ENCODE measurements around the gene RCSD1.

Gene RCSD1

DNA sequence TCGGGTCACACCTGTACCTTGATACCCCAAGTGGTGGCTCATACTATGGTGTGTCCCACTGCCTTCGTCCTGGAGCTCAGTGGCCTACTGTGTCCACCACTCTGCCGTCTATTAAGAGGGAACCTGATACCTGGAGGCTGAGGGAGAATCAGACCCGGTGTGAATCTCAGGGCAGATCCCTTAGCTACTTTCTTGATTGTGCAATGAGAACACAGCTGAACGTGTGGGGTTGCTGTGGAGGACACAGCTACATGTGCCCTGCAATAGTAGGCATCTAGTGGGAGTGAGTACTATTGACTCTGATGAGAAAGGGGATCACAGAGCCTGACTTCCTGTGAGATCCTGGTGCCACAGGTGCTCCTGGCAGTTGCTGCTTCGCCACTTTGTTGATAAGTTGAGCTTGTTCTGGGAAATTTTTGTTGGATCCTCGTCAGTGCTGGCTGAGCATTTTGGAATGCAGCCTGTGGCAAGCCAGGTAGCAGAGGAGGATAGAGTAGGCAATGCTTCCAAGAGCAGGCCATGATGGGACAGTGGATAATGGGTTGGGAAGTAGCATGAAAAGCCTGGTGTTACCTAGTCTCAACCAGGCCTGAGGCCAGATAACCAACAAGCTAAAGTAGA, 63.5 kb downstream of the RCSD1 start:
- no peak for DNase-seq

DNA sequence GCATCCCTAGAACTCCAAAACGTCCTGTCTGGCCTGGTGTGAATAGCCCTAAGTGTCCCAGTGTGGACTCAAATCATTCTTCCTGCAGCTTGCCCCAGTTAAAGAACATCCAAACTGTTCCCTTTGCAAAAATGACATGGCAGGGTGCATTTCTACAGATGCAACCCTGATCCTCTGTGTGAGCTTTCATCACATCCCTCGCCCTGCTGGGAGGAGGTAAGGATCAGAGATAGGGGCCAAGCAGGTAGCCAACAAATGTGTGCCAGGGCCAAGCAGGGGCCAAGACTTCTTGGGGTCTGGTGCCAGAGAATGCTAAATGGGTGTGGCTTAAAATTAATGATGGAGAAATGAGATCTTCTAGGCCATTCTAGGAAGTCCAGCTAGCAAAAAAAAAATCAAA, 64.7 kb downstream of the RCSD1 start:
- DNase-seq, result no peak

DNA sequence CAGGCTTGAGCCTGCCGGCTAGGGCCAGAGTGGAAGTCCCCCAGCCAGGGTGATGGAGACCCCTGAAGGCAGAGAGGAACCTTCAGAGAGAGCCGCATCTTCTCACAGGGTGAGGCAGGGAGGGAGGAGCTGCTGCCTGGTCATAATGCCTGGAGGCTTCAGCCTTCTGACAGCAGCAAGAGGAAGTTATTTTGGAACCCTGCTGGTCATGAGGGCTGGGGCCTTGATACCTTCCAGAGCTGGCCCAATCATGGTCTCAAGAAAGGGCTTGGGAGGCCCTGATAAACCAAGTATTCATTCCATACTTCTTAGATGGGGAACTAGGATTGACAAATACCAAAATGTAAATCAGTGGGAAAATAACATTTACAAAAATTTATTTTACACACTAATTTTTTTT, 65.1 kb downstream of the RCSD1 start:
- DNase-seq, result no peak

DNA sequence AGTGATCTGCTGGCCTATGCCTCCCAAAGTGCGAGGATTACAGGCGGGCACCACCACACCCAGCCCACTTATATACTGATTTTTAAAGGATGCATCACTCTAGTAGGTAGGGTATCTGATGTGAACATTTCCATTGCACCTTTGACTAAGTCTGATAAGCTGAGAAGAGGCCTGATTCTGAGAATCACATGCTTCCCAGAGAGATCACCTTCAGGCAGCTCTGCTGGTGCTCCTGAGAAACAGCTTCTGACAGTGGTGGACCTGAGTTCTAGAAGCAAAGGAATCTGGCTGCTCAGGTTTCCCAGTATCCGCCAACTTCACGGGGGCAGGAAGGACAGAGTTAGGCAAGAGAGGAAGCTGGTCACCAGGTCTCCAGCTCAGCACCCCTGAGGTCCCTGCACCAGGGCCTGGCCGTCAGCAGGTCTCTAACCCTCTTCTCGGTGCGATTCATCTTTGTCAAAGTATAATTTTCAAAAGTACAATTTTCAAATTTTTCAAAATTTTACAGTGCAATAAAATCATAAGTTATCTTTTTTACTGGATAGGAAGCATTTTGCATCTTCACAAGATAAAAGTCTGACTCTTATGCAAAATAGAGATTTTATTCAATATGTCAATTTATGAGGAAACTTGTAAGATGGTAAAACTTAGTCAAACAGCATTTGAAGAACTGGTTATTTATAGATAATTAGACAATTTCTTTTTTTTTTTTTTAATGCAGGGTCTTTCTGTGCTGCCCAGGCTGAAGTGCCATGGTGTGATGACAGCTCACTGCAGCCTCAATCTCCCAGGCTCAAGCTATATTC, 65.9 kb downstream of the RCSD1 start:
- no peak for DNase-seq

DNA sequence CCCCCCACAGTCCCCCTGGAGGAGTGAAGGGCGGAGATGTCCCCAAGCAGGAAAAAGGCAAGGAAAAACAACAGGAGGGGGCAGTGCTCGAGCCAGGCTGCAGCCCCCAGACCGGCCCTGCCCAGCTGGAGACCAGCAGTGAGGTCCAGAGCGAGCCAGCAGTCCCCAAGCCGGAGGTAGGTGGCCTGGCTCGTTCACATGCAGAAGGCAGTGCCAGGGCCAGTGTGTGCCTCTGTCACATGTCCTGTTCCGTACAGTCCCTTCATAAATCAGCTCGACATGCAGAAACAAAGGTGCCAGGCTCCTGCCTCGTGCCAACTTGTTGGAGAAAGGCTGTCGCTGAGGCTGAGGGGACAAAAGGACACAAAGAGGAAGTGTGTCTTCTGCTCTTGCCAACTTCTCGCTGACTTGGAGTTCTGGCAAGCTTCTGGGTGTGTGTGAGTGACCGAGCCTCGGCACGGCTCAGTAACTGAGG, 67.7 kb downstream of the RCSD1 start:
- DNase-seq, result no peak

DNA sequence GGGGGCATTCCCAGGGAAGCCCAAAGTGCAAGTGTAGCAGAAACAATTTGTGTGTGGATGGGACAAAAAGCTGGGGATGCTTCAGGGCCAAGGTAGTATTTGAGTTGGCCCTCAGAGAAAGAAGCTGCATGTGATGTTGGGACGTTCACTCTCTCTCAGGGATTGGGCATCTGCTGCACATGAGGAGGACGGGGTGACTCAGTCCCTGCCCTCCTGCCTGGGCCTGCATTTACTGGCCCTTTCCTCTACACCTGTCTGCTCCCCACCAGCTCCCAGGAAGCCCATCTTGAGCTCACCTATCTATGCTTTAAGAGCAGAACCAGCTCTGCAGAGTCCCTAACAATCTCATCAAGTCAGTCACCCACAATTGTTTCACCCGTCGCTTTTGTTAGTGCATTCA, 68.3 kb downstream of the RCSD1 start:
- no peak for DNase-seq

DNA sequence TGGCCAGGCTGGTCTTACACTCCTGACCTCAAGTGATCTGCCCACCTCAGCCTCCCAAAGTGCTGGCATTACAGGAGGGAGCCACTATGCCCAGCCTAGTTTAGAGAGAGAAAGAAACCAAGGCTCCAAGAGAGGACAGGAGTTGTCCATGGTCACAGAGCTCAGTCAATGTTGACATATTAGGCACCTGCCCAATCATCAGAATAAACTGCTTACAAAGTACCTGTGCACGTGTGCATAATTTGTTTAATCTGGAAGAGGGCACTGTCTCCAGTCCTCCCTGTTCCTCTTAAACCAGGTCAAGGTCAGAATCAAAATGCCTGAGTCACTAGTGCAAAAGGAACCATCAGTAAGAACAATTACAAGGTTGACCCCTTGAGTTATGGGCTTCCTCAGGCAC, 71.5 kb downstream of the RCSD1 start:
- DNase-seq, result no peak

DNA sequence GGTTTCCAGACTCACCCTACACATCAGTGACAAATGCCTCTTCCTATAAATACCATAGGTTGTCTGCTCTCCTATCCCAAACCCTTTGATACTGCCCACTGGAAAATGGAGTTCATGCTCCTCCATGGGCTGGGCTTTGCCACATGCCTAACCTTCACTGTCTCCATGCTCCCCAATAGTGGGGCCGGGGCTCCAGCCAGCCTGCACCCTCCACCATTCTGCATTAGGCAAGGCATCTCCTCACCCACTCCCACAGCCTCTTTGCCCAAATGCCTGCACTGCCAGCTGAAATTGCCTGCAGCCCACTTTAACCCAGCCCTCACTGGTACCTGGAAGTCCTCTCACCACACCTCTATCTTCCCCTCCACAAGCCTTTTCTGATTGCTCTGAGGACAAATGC, 73.5 kb downstream of the RCSD1 start:
- DNase-seq, result no peak

DNA sequence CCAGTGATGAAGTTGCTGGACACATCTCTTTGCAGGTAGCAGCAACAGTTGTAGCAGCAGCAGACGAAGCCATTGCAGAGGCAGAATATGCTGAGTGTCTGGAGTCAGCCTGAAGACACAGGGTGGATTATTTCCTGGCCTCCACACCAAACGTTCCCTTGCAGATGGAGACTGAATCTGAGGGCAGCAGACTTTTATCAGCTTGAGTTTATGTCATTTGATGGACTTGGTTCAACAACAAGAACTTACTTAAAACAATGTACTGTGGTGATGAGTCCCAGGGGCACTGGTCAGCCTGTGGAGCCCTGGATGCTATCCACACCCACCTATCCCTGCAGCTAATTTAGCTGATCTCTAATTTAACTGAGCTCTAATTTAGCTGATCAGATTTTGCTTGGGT, 74.7 kb downstream of the RCSD1 start:
- DNase-seq, result no peak

DNA sequence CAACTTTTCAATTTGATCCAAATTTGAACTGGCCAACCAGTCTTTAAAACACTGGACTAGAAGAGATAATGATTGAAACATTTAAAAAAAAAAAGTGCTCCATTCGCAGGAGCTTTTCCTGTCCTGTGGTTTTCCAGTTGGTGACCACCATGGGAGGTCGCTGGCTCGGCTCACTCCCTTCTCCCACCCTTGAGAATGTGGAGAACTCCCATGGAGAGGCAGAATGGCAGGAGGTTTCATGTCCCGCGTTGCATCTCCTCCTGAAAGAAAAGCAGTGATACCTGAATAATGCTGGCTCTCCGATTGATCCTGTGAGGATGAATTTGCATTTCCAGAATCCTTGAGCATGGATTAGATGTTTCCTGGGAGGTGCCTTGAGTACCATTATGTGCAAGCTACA, 75.2 kb downstream of the RCSD1 start:
- no peak for DNase-seq

DNA sequence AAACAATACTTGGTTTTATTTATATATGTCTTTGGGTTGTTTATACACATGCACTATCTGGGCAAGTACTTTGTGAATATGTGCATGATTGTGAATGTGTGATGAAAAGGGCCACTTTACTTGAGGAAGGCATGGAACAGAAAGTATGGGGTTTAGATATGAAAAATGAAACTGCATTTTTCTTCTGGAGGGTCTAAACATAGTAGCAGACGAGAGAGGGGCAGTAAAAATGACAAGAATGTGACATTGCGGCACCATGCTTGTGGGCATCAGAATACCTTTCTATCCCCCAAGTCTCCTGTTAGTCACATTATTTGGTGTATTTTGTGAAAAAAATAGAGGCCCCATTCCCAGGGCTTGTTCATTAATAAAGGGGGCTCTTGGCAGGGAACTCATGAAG, 76.3 kb downstream of the RCSD1 start:
- DNase-seq, result no peak

DNA sequence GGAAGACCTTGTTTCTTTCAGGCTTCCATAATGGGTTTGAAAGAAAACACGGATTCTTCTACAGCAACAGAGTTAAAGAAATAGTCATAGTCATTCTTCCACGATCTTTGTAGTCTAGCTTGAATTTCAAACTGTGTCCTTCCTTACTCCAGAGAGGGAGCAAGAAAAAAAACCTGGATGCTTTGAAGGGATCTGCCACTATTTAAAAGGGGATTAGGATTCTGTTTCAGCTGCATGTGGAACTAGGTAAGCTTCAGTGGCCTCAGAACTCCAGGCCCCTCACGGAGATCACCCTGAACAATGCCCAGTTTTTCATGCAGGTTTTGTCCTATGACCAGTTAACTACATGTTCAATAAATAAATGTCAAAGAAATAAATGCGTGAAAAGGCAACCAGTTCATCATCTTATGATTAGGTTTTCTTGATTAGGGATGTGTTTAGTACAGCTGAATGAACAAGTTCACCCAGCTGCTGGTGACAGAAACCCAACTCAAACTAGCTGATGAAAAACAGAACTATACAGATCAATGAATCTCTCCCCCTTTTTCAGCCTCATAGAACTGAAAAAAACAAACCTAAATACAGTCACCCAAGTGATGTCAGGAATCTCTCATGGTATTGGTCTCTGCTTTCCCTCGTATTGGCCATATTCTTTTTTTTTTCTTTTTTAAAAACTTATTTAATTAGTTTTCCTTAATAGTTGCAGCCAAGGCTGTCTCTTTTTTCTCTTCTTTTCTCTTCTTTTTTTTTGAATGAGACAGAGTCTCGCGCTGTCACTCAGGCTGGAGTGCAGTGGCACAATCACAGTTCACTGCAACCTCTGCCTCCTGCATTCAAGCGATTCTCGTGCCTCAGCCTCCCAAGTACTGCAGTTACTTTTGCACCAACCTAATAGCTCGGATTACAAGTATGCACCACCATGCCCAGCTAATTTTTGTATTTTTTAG, 77.2 kb downstream of the RCSD1 start:
- no peak for DNase-seq

DNA sequence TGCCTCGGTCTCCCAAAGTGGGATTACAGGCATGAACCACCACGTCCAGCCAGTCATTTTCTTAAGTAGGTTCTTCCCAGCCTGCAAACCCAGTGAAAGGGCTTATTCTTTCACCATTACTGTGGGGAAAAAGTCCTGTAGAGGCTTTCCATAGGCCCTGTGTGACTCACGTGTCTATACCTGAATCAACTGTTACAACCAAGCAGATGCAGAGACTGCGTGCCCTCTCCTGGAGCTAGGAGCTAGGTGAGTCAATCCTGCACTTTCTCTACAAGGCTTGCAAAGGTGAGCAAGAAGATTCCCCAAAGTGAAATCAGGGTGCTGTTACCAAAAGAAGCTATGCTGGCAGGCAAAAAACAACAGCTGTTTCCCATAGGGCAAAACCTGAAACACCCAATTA, 77.9 kb downstream of the RCSD1 start:
- no peak for DNase-seq

DNA sequence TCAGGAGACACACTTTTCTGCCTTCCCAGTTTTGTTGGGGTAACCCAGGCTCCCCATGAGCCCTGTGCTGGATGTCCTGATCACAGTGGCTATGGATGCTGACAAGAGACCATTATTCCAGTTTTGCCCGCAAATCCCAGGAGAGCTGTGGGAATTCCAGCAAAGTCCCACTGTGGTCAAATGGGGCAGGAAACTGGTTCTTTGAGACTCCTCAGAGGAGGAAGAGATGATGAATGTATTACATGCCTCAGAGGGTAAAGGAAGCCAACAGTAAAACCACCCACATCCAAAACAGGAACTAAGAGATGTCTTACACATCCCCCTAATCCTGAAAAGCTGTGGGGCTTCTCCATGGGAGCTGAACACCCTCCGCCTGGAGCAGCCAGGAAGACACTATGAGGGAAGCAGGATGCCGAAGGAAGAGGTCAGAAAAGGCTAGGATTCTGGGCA, 78.9 kb downstream of the RCSD1 start:
- DNase-seq, result no peak

DNA sequence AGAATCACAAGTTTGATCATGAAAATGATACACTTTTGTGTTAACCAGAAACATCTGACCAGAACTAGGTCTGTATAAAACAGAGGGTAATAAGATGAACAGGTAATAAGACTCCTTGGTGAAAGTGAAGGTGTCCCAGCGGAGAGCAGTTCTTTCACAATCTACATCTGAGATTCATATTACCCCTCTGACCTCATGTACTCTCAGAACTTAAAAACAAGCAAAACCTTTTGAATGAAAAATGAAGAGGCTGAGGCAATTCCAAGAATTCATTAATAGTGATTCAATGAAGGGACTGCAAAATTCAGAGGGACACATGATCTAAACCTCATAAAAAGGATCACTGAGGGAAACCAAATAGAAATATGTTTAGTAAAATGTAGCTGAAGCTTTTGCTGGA, 80.8 kb downstream of the RCSD1 start:
- no peak for DNase-seq

DNA sequence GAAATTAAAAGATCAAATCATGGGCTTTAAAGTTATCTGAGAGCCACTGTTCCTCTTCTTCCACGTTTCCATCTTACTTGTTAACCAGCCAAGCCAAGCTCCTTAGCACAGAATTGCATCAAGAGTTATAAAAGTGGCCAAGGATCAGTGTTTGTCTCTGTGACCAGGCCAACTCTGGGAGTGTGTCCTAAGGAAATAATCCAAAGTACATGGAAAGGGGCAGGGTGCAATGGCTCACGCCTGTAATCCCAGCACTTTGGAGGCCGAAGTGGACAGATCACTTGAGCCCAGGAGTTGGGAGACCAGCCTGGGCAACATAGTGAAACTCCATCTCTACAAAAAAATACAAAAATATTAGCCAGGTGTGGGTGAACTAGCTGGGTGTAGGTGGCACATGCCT, 81.8 kb downstream of the RCSD1 start:
- DNase-seq, result no peak

DNA sequence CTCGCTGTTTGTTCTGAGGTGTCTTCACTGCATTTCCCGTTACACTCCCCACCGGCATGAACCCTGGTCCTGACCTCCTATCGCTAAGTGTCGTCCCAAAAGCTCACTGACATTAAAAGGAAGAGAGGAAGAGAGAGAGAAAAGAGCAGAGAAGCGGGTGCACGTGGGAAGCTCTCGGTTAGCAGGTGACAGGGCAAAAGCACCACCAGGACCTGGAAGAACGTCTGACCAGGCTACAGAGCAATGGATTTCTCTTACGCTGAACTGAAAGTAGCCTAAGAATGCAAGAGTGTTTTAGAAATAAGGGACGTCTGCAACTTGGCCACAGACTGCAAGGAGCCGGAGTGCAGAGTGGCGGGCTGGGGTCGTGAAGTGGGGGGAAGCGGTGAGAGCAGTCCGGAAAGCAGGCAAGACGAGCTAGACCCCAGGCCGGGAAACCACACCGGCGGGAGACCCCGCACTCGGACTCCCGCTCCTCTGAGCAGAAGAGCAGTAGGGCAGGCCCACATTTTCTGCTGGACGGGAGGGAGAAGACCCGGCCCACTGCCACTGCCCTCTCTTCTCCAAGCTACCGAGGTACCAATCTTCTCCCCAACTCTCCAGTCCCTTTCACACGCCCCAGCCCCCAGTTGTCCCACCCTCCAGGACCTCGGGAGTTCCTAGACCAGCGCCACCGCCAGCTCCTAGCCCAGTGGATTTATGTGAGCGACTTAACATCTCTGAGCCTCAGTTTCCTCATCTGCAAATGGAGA, 83.5 kb downstream of the RCSD1 start:
- DNase-seq, result no peak

DNA sequence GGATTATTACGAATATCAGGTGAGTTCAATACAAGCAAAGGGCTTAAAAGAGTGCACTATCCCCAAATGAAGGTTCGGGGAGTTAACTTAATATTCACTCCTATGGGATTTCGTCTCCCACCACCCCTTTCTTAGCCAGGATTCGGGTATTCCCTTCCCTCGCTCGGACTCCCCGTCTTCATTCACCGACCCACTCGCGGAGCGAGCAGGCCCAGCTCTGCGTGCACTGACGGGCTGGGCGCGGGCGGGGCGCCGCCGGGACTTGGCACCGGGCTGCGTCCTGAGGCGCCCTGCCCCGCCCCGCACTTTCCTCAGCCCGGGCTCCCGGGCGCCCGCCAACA, 84.0 kb downstream of the RCSD1 start:
- DNase-seq, result no peak

DNA sequence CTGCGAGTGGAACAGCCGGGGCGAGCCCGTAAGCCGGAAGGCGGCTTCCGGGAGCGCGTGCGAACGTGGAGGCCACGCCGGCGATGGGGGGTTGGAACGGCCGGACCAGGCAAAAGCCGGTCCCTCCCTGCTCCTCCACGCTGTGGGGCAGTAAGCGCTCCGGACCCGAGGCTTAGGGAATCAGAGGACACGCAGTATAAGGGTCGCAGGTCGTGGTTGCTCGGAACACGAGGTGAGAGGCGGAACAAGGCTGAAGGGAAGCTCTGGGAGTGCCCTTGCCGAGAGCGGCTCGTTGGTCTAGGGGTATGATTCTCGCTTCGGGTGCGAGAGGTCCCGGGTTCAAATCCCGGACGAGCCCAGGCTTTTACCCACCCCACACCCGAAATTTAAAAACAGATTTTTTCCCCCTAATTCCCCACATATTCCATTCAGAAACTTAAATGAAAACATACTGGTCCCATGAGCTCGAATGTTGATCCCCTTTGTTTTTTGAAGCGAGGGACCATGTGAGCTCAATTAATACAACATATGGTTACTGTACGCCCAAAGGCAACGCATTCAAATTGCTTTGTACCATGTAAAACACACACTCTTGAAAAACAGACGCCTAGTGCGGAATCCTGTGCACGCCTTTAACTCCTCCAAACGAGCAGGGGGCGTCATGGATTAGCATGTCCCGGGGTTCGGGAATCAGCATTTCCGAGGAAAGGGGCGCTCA, 84.6 kb downstream of the RCSD1 start:
- DNase-seq, result peak; percentile 63

DNA sequence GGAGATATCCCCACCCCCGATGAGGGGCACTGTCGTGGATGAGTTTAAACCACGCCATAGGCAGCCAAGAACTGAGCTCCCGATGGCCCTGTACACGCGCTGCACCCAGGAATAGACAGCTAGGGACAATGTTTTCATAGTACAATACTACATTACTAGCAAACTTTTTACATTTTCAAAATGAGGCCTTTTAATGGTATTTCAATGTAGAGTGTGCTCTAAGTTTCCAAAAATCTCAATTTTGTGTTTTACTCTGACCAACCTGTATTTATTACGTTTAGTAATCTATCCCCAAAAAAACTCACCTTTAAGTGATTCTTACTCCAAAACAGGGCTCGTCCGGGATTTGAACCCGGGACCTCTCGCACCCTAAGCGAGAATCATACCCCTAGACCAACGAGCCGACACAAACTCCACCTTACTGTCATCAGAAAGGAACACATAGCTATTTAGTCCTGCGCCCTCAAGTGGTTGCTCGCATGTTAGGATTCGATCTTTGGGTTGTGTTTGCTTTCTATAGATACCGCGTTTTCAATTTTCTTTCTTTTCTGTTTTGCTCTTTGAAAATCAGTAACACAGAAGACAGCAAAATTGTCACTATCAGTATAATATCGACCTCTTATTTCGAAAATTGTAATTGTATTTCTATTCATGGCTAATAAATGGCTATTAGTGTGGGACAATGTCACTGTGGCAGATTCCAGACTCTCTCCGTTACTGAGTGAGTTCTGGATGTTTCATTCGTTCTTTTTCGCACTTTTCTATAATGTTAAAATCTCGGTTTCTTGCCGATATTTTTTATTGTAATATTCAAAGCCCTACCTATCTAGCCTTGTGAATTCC, 85.3 kb downstream of the RCSD1 start:
- DNase-seq, result peak; percentile 91

DNA sequence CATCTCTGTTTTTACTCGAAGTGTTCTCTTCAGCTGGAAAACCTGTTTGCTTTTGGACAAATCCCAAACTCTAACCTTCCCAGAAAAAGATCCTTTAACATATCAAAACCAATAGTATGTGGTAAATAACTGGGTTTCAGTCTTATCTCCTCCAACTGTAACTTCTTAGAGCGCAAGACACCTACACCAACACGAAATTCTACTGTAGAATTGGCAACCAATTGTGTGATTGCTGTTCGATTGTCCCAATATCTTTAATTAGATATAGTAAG, 85.9 kb downstream of the RCSD1 start:
- DNase-seq, result no peak

DNA sequence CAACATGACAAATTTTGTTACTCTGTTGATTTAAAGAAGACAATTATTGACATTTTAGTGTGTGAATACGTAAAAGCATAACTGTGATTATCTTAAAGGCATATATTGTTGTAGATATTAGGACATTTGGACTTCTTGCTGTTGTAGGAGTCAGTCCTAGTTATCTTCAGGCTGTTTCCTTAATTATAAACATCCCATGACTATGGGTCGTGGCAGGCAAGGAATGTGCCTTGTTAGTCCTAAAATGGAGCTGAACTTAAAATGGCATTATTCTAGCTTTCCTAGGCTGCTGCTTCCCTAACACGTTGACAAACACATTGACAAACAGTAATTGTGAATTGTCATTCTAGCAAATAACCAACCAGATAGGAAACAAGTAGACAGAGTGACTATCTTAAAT, 87.3 kb downstream of the RCSD1 start:
- DNase-seq, result no peak
